Activated naive CD4-positive, alpha-beta T cell treated with anti-CD3 and anti-CD28 coated beads, Interleukin-2, amount 10 ng/mL, durations not matched to agents 7 days and 5 days (primary cell): ENCODE measurements around the gene PARVB.

Experiments used
- CTCF ChIA-PET: fragments of 350-600 bp; sonication (Branson Sonifier 250); formaldehyde crosslinking; loops from one replicate; lab custom pipeline; 2021; ENCODE audit warnings: antibody characterized with exemption; lab: Charles Lee
- DNase-seq: peaks from one replicate; pipeline ENCODE4 v3.0.0-alpha.2; 2020
- H3K27ac Mint-ChIP-seq: one replicate; pipeline ENCODE4 v1.8.0; 2021; ENCODE audit warnings: mild to moderate bottlenecking, moderate library complexity, mixed read lengths
- H3K27me3 Mint-ChIP-seq: one replicate; pipeline ENCODE4 v1.8.0; 2021; ENCODE audit warnings: mild to moderate bottlenecking, mixed read lengths
- H3K36me3 Mint-ChIP-seq: one replicate; pipeline ENCODE4 v1.8.0; 2021; ENCODE audit warnings: mixed read lengths
- H3K4me1 Mint-ChIP-seq: one replicate; pipeline ENCODE4 v1.8.0; 2021; ENCODE audit warnings: mixed read lengths
- H3K4me3 Mint-ChIP-seq: one replicate; pipeline ENCODE4 v1.8.0; 2021; ENCODE audit warnings: mild to moderate bottlenecking, moderate library complexity, mixed read lengths
- H3K9me3 Mint-ChIP-seq: one replicate; pipeline ENCODE4 v1.8.0; 2021; ENCODE audit warnings: mixed read lengths

The PARVB gene

DNA sequence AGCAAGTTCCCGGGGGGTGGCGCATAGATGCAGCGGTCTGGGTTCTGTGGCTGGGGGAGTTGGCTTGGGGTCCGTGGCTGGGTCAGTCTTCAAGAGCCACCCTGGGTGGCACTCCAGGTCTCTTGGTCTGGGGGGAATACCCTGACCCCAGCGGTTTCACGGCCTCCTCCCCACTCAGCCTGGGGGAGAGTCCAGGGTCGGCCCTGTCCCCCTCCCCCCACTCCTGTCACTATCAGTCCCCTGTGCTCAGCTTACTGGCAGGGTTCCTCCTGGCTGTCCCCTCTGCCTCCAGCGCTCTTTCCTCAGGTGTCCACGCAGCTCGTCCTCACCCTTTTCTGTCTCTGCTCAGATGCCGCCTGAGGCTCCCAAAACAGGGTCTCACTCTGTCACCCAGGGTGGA, 88.1 kb downstream of the PARVB start:
- Mint-ChIP-seq H3K9me3 (no peaks in the 10 kb centered on the region), H3K27ac (no peak overlapping the region), H3K4me1 (no peaks in the 10 kb centered on the region), H3K36me3 (no peaks in the 10 kb centered on the region), H3K27me3 (no peaks in the 10 kb centered on the region), H3K4me3 (no peak overlapping the region)
- CTCF ChIA-PET: no interaction called here
- DNase-seq: no peak

DNA sequence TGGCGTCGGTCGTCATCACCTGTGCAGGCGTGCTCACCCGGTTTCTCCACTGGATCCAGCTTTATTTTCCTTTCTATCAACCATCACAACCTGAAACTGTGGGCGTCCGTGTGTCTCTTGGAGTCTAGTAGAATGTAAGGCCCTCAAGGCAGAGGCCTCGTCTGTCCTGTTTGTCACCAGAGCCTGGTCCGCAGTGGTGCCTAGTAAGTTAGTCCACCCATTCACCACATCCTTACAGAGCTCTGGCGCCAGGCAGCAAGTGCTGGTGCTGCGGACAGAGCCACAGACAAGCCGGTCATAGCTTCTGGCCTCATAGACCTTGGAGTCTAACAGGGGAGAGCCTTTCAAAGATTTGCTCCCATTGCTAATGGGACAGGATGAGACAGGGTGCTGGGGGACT, 92.2 kb downstream of the PARVB start:
- no peaks in the 10 kb centered on the region for H3K4me1 Mint-ChIP-seq
- H3K9me3 Mint-ChIP-seq: no peaks in the 10 kb centered on the region
- H3K4me3 Mint-ChIP-seq: no peak overlapping the region
- DNase-seq: no peak
- H3K36me3 Mint-ChIP-seq: no peaks in the 10 kb centered on the region
- CTCF ChIA-PET: no interaction called here
- no peak overlapping the region for H3K27ac Mint-ChIP-seq
- no peaks in the 10 kb centered on the region for H3K27me3 Mint-ChIP-seq

DNA sequence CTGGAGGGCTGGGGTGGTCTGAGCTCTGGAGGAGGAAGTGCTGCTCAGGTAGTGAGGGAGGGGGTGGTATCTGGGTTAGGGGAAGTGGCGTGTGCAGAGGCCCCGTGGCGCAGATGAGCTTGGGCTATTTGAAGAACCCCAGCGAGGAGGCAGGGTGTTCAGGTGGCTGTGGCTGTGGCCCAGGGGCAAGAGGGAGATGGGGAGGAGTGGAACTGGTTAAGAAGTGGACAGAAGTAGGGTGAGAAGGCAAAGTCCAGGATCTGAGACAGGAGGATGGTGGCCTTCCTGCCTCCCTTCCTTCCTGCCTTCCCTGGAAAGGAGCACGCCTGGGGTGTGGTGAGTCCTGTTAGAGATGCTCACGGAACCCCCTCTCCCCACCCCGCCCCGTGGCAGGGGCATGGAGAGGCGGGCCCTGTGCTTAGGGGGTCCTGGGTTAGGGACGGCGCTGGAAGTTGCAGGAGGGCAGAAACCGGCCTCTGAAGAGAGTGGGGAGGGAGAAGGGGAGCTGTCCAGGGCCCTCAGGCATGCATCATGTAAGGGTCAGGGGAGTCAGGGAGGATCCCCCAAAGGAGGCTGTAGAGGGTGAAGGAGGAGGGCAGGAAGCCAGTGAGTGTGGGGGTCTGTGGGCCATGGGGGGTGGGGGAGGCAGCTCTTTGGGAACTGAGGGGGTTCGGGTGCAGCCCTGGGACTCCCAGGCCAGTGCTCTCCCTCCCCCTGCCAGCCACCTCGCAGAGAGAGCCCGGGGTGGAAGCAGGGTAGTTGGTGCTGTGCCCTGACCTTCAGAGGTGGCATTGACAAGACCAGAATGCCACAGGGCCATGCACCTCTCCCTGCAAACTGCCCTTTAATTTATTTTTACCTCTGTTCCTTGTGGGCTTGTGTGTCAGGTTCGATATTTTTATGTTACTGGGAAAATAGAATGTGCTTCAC, 92.9 kb downstream of the PARVB start:
- H3K4me1 Mint-ChIP-seq: no peaks in the 10 kb centered on the region
- H3K27me3 Mint-ChIP-seq: no peaks in the 10 kb centered on the region
- no peaks in the 10 kb centered on the region for H3K9me3 Mint-ChIP-seq
- no peak overlapping the region for H3K4me3 Mint-ChIP-seq
- H3K36me3 Mint-ChIP-seq: no peaks in the 10 kb centered on the region
- CTCF ChIA-PET: no interaction called here
- H3K27ac Mint-ChIP-seq: no peak overlapping the region
- no peak for DNase-seq

DNA sequence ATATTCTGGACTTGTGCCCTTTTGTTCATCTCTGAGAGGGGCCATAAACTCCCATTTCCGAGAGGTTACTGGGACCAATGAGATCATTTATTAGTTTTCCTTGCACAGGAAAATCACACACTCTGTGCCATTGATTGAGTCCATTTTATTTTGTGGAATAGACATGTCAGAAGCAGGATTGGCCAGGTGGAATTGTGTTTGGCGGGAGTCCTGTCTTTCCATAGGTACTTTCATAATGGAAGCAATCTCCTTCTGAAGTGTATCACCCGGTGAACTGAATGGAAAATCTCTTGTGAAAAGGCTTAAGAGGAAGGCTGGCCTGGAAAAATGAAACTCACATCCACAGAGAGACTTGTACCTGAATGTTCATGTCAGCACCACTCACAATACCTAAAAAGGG, 93.6 kb downstream of the PARVB start:
- H3K27me3 Mint-ChIP-seq: no peaks in the 10 kb centered on the region
- H3K9me3 Mint-ChIP-seq: no peaks in the 10 kb centered on the region
- no peak for DNase-seq
- CTCF ChIA-PET: no interaction called here
- H3K27ac Mint-ChIP-seq: no peak overlapping the region
- no peaks in the 10 kb centered on the region for H3K36me3 Mint-ChIP-seq
- no peak overlapping the region for H3K4me3 Mint-ChIP-seq
- H3K4me1 Mint-ChIP-seq: no peaks in the 10 kb centered on the region

DNA sequence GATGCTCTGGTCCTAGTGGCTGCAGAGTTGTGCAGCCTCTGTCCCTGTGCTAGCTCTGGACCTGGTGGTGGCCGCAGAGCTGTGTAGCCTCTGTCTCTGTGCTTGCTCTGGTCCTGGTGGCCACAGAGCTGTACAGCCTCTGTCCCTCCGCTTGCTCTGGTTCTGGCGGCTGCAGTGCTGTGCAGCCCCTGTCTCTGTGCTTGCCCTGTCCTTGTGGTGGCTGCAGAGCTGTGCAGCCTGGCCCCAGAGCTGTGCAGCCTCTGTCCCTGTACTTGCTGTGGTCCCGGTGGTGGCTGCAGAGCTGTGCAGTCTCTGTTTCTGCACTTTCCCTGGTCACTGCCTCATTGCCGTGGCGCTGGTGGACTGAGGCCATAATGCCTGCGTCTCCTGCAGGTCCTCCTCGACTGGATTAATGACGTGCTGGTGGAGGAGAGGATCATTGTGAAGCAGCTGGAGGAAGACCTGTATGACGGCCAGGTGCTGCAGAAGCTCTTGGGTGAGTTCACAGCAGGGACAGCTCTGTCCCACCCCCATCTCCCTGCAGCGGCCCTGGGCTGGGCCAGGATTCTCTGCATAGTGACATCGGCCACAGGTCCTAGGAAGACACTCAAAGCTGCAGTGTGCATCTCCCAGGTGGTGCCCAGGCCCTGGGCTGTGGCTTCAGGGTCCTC, 94.7 kb downstream of the PARVB start:
- no peak overlapping the region for H3K27ac Mint-ChIP-seq
- CTCF ChIA-PET: no interaction called here
- no peaks in the 10 kb centered on the region for H3K9me3 Mint-ChIP-seq
- H3K27me3 Mint-ChIP-seq: no peaks in the 10 kb centered on the region
- H3K4me1 Mint-ChIP-seq: no peaks in the 10 kb centered on the region
- no peaks in the 10 kb centered on the region for H3K36me3 Mint-ChIP-seq
- no peak for DNase-seq
- no peak overlapping the region for H3K4me3 Mint-ChIP-seq

GRCh38 chr22:44119669-44120313, 95.7 kb downstream of the PARVB start:
- DNase-seq: no peak
- Mint-ChIP-seq H3K4me3 (no peak overlapping the region), H3K36me3 (no peaks in the 10 kb centered on the region), H3K27ac (no peak overlapping the region), H3K4me1 (no peaks in the 10 kb centered on the region), H3K9me3 (no peaks in the 10 kb centered on the region), H3K27me3 (no peaks in the 10 kb centered on the region)
- CTCF ChIA-PET: no interaction called here

DNA sequence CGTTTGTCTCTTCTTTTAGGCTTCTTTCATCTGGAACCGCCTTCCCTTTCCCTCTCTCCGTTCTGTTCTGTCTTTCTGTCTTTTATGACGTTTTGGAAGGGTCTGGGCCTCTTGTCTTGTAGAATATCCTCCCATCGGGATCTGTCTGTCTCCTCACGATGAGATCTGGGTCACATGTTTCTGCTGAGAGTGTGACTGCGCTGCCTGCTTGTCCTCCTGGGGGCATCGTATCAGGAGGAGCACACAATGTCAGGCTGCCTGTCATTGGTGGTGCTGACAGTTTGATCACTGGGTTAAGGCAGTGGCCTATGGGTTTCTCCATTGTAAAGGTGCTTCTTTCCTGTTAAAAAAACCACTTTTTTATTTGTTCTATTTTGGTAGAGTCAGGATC, 96.2 kb downstream of the PARVB start:
- Mint-ChIP-seq H3K36me3 (no peaks in the 10 kb centered on the region), H3K27ac (no peak overlapping the region), H3K4me3 (no peak overlapping the region), H3K4me1 (no peaks in the 10 kb centered on the region), H3K27me3 (no peaks in the 10 kb centered on the region), H3K9me3 (no peaks in the 10 kb centered on the region)
- CTCF ChIA-PET: no interaction called here
- no peak for DNase-seq

DNA sequence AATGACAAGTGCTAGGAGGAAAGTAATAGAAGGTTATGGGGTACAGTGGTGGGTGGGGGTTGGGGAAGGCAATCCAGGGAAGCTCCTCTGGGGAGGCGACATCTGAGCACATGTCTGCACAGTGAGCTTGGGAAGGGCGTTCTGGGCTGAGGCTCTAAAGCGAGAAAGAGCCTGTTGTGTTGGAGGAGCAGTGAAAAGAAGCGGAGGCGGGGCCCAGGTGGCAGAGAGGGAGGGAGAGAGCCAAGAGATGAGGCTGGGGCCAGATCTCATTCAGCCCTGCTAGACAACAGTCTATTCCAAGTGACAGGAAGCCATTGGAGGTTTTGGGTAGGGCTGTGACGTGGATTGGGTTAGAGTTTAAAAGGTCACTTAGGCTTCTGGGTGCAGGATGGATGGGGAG, 101.3 kb downstream of the PARVB start:
- H3K9me3 Mint-ChIP-seq: peaks cover 16% of the 10 kb centered on the region
- H3K27ac Mint-ChIP-seq: no peak overlapping the region
- DNase-seq: no peak
- H3K27me3 Mint-ChIP-seq: no peaks in the 10 kb centered on the region
- peaks cover 10% of the 10 kb centered on the region for H3K36me3 Mint-ChIP-seq
- H3K4me3 Mint-ChIP-seq: no peak overlapping the region
- peaks cover 11% of the 10 kb centered on the region for H3K4me1 Mint-ChIP-seq
- CTCF ChIA-PET: no interaction called here

DNA sequence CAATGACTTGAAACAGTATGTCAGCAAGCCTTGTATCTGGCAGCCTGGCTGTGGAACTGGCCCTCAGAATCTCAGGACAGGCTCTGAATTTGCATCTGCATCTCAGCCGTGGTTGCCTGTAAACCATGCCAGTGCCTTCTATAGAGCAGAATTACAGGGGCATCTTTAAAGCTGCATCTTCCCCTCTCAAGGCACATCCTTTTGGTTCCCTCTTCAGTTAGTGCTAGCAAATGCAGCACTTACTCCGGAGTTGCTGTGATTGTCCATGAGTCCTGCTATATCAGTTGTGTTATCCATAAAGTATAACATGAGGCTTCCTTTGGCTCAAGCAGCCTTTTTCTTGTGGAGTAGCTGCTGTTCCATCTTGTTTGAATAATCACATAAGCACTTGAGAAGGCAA, 102.7 kb downstream of the PARVB start:
- Mint-ChIP-seq H3K27ac (no peak overlapping the region), H3K36me3 (peaks cover 10% of the 10 kb centered on the region), H3K9me3 (peaks cover 16% of the 10 kb centered on the region), H3K27me3 (no peaks in the 10 kb centered on the region), H3K4me1 (peaks cover 14% of the 10 kb centered on the region), H3K4me3 (no peak overlapping the region)
- DNase-seq: no peak
- CTCF ChIA-PET: no interaction called here

DNA sequence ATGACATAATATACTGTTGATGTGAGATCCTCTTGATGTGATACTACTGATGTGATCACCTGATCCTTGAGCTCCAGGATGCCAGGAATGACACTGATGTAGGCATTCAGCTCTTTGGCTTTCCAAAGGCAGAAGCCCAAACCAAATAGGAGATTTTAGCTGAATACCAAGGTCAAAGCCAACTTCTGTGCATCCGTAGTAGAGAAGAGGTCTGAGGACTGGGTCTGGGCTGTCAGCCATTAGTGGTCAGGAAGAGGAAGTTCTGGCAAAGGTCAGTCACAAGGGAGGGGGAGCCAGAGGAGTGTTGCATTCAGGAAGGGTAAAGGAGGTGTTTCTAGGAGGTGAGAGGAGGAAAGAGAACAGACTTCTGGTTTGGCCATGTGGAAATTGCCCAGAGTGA, 103.3 kb downstream of the PARVB start:
- no peaks in the 10 kb centered on the region for H3K27me3 Mint-ChIP-seq
- DNase-seq: no peak
- no peak overlapping the region for H3K4me3 Mint-ChIP-seq
- H3K36me3 Mint-ChIP-seq: peaks cover 10% of the 10 kb centered on the region
- H3K9me3 Mint-ChIP-seq: peaks cover 16% of the 10 kb centered on the region
- peak overlapping the region; percentile 11 for H3K27ac Mint-ChIP-seq
- peaks cover 14% of the 10 kb centered on the region for H3K4me1 Mint-ChIP-seq
- CTCF ChIA-PET: no interaction called here

GRCh38 chr22:44128958-44129618, 105.0 kb downstream of the PARVB start:
- no peak for DNase-seq
- H3K27ac Mint-ChIP-seq: no peak overlapping the region
- CTCF ChIA-PET: no interaction called here
- H3K27me3 Mint-ChIP-seq: peaks cover 2% of the 10 kb centered on the region
- peaks cover 14% of the 10 kb centered on the region for H3K4me1 Mint-ChIP-seq
- H3K9me3 Mint-ChIP-seq: peaks cover 16% of the 10 kb centered on the region
- peaks cover 10% of the 10 kb centered on the region for H3K36me3 Mint-ChIP-seq
- H3K4me3 Mint-ChIP-seq: no peak overlapping the region

- peaks cover 16% of the 10 kb centered on the region for H3K9me3 Mint-ChIP-seq
- H3K4me1 Mint-ChIP-seq: peaks cover 14% of the 10 kb centered on the region
- peak overlapping the region; percentile 43 for H3K27ac Mint-ChIP-seq
- H3K36me3 Mint-ChIP-seq: peaks cover 10% of the 10 kb centered on the region
- CTCF ChIA-PET: no interaction called here
- H3K27me3 Mint-ChIP-seq: peaks cover 4% of the 10 kb centered on the region
- no peak for DNase-seq
- no peak overlapping the region for H3K4me3 Mint-ChIP-seq
These were observed 105.5 kb downstream of the PARVB start for GRCh38 chr22:44129619-44129976.

- no peak for DNase-seq
- Mint-ChIP-seq H3K36me3 (peaks cover 10% of the 10 kb centered on the region), H3K27ac (no peak overlapping the region), H3K9me3 (peaks cover 16% of the 10 kb centered on the region), H3K27me3 (peaks cover 4% of the 10 kb centered on the region), H3K4me3 (no peak overlapping the region), H3K4me1 (peaks cover 14% of the 10 kb centered on the region)
- CTCF ChIA-PET: no interaction called here
These were observed 106.1 kb downstream of the PARVB start for GRCh38 chr22:44130076-44130711.

GRCh38 chr22:44131412-44131811, 107.3 kb downstream of the PARVB start:
- CTCF ChIA-PET: no interaction called here
- Mint-ChIP-seq H3K36me3 (peaks cover 16% of the 10 kb centered on the region), H3K27me3 (peaks cover 4% of the 10 kb centered on the region), H3K27ac (no peak overlapping the region), H3K4me3 (no peak overlapping the region), H3K9me3 (peaks cover 11% of the 10 kb centered on the region), H3K4me1 (peaks cover 14% of the 10 kb centered on the region)
- no peak for DNase-seq
